Stomach (tissue), 9 donors: ENCODE data around the gene RAB3D. TPM values are rescaled to one million over a fixed set of nuclear protein-coding genes. Genes with fewer than 3 reads are reported as not detected.

Experiments
- DNase-seq, 2 donors: peaks; one replicate each; pipeline versions ENCODE4 v3.0.0 to v3.0.0-alpha.2; 2013 to 2019
- H3K27ac ChIP-seq, 5 donors: fragments of 200-600 bp in 4 of 5; sonication (generic) in 4 of 5; one replicate each; pipeline ENCODE4 v1.5.1; 2013 to 2019; ENCODE audit warnings: mild to moderate bottlenecking in 1 of 5, moderate library complexity in 1 of 5
- H3K27me3 ChIP-seq, 3 donors: fragments of 200-600 bp; sonication (generic); one replicate each; pipeline ENCODE4 v1.5.1; 2017 to 2019; ENCODE audit warnings: mixed run types in 1 of 3
- H3K36me3 ChIP-seq, 4 donors: fragments of 200-600 bp; sonication (generic); 1 replicate in 3 of 4; 2 replicates in 1 of 4; pipeline ENCODE4 v1.5.1; 2016 to 2019
- H3K4me1 ChIP-seq, 4 donors: fragments of 200-600 bp; sonication (generic); one replicate each; pipeline ENCODE4 v1.5.1; 2016 to 2019
- H3K4me3 ChIP-seq, 4 donors: fragments of 200-600 bp; sonication (generic) in 3 of 4; one replicate each; pipeline ENCODE4 v1.5.1; 2016 to 2019; ENCODE audit warnings: mild to moderate bottlenecking in 1 of 4
- H3K9me3 ChIP-seq, 4 donors: fragments of 200-600 bp; sonication (generic); one replicate each; pipeline ENCODE4 v1.5.1; 2016 to 2019
- CTCF ChIP-seq, 7 experiments: fragments of 450-650 bp in 4 of 7; fragments of 200-600 bp in 3 of 7; sonication (generic) in 3 of 7; IDR thresholded peaks; one replicate each; pipeline ENCODE4 v1.5.1; 2016 to 2019; ENCODE audit warnings: antibody characterized with exemption in 7 of 7, control low read depth in 2 of 7, mild to moderate bottlenecking in 1 of 7
- EP300 ChIP-seq: sonication (generic); formaldehyde crosslinking; IDR thresholded peaks from one replicate; pipeline ENCODE4 v1.6.1; 2017; ENCODE audit warnings: antibody characterized with exemption
- POLR2A ChIP-seq, 4 donors: fragments of 450-650 bp; IDR thresholded peaks; one replicate each; pipeline ENCODE4 v1.6.1; 2016; ENCODE audit warnings: antibody characterized with exemption in 4 of 4, control low read depth in 2 of 4, mild to moderate bottlenecking in 1 of 4, moderate library complexity in 1 of 4
- POLR2AphosphoS5 ChIP-seq, 3 donors: sonication (generic); formaldehyde crosslinking; IDR thresholded peaks; one replicate each; pipeline ENCODE4 v1.6.1; 2016; ENCODE audit warnings: antibody characterized with exemption in 3 of 3
- WGBS, 5 donors: extraction: QIAGEN DNeasy Blood & Tissue Kit in 3 of 5; methylation state at CpG; one replicate each; pipeline versions ENCODE4 v1.1.5 to v1.1.7; 2013 to 2018; 5-methylcytosine and 5-hydroxymethylcytosine counted together
- intact Hi-C: fragments of 100-400 bp; cut with DNase I; formaldehyde crosslinking; loops from one replicate; pipeline ENCODE4 v1.15.1; 2023; ENCODE audit warnings: low total_unique reads
- polyA plus RNA-seq, 3 donors: library from polyadenylated mRNA; stranded (reverse); fragments of 200-250 nt; gene quantifications; one replicate each; pipeline ENCODE4 v1.2.3, GENCODE V29; 2013
- total RNA-seq, 5 donors: library from RNA; depleted of rRNA; stranded (reverse); fragments of >200 nt; gene quantifications; one replicate each; pipeline versions ENCODE4 v1.1.0 to v1.2.3, GENCODE V29; 2014 to 2016
- donor health status: healthy with polysubstance abuse.
- donor health status: Bipolar disorder and iron deficiency.
- donor health status: healthy.

RAB3D gene
- total and polyA plus RNA-seq, 8 donors: 11.6 to 63.3 (median 19.0) TPM

GRCh38 chr19:11291415-11291814, 48.0 kb downstream of the RAB3D start:
- Histone ChIP-seq H3K9me3 (no peaks in the 10 kb centered on the region), H3K36me3 (no peaks in the 10 kb centered on the region), H3K4me3 (no peak overlapping the region), H3K27me3 (no peaks in the 10 kb centered on the region), H3K4me1 (peaks cover 0 to 33% (median 10%) of the 10 kb centered on the region in 4 donors), H3K27ac (no peak overlapping the region)
- DNase-seq: no peak
- 91 to 95% (median 93%) methylated on average over 7 of the region's 7 CpGs for WGBS, 5 donors
- intact Hi-C loops: loop anchor here (10.0 kb wide), 1 partner anchor 153 kb away; no protein-coding TSS in a partner anchor
- TF ChIP-seq POLR2AphosphoS5 (IDR thresholded peaks at IDR 0.05) (no peak), POLR2A (IDR thresholded peaks at IDR 0.05) (no peak), CTCF (IDR thresholded peaks at IDR 0.05) (no peak), EP300 (no peak)

GRCh38 chr19:11290256-11290655, 49.2 kb downstream of the RAB3D start:
- WGBS, 5 donors: 75 to 89% (median 83%) methylated on average over 4 of the region's 4 CpGs
- DNase-seq: no peak
- H3K27me3 ChIP-seq: no peaks in the 10 kb centered on the region
- no peaks in the 10 kb centered on the region for H3K36me3 ChIP-seq
- H3K4me3 ChIP-seq: no peak overlapping the region
- H3K4me1 ChIP-seq: peaks cover 0 to 23% (median 10%) of the 10 kb centered on the region in 4 donors
- TF ChIP-seq POLR2AphosphoS5 (IDR thresholded peaks at IDR 0.05) (no peak), POLR2A (IDR thresholded peaks at IDR 0.05) (no peak), EP300 (no peak), CTCF (IDR thresholded peaks at IDR 0.05) (no peak)
- intact Hi-C loops: loop anchor here (10.0 kb wide), 1 partner anchor 155 kb away; no protein-coding TSS in a partner anchor
- H3K9me3 ChIP-seq: no peaks in the 10 kb centered on the region
- H3K27ac ChIP-seq: no peak overlapping the region

- H3K36me3 ChIP-seq: no peaks in the 10 kb centered on the region
- no peaks in the 10 kb centered on the region for H3K9me3 ChIP-seq
- DNase-seq: no peak
- H3K27ac ChIP-seq: no peak overlapping the region
- peaks cover 0 to 4% (median 2%) of the 10 kb centered on the region in 4 donors for H3K4me1 ChIP-seq
- intact Hi-C loops: no loop called here
- peaks cover 0 to 3% (median 0%) of the 10 kb centered on the region in 3 donors for H3K27me3 ChIP-seq
- TF ChIP-seq POLR2AphosphoS5 (IDR thresholded peaks at IDR 0.05): no peak
- peak in 5 of 7 experiments; percentile 16 to 49 (median 36) for TF ChIP-seq CTCF (IDR thresholded peaks at IDR 0.05)
- 54 to 78% (median 66%) methylated on average over 7 of the region's 7 CpGs for WGBS, 5 donors
- no peak overlapping the region for H3K4me3 ChIP-seq
These were observed 51.1 kb downstream of the RAB3D start for GRCh38 chr19:11288349-11288748.

- DNase-seq: peak in 1 of 2 donors; percentile 54
- H3K9me3 ChIP-seq: no peaks in the 10 kb centered on the region
- no peaks in the 10 kb centered on the region for H3K36me3 ChIP-seq
- H3K27me3 ChIP-seq: peaks cover 0 to 14% (median 0%) of the 10 kb centered on the region in 3 donors
- WGBS, 5 donors: 47 to 69% (median 65%) methylated on average over 6 of the region's 6 CpGs
- TF ChIP-seq POLR2A (IDR thresholded peaks at IDR 0.05) (no peak), POLR2AphosphoS5 (IDR thresholded peaks at IDR 0.05) (no peak), CTCF (IDR thresholded peaks at IDR 0.05) (no peak), EP300 (no peak)
- peak overlapping the region in 1 of 5 donors; percentile 27 for H3K27ac ChIP-seq
- intact Hi-C loops: no loop called here
- H3K4me1 ChIP-seq: no peaks in the 10 kb centered on the region
- no peak overlapping the region for H3K4me3 ChIP-seq
These were observed 53.0 kb downstream of the RAB3D start for GRCh38 chr19:11286312-11286974.
